HUES48 (cell line): ENCODE results near the gene TXN.
A peak's percentile ranks its signal among the peaks of the same experiment; 100 is the strongest.

Experiments used
- H3K27ac ChIP-seq: one replicate; pipeline ENCODE4 v1.7.0; 2013; ENCODE audit warnings: low read depth, low read length, inconsistent platforms
- H3K27me3 ChIP-seq: 2 replicates; pipeline ENCODE4 v1.6.1; 2013; ENCODE audit warnings: mild to moderate bottlenecking, low read length; ENCODE audit not compliant: control insufficient read depth, insufficient read depth
- H3K36me3 ChIP-seq: 2 replicates; pipeline ENCODE4 v1.6.1; 2013; ENCODE audit warnings: low read length; ENCODE audit not compliant: control insufficient read depth, insufficient read depth
- H3K4me1 ChIP-seq: 2 replicates; pipeline ENCODE4 v1.6.1; 2013; ENCODE audit warnings: mild to moderate bottlenecking, low read length; ENCODE audit not compliant: control insufficient read depth, insufficient read depth
- H3K4me3 ChIP-seq: 2 replicates; pipeline ENCODE4 v1.5.1; 2013; ENCODE audit warnings: mild to moderate bottlenecking, low read depth, low read length
- H3K9ac ChIP-seq: 2 replicates; pipeline ENCODE4 v1.6.1; 2013; ENCODE audit warnings: mild to moderate bottlenecking, low read depth, low read length, moderate library complexity
- H3K9me3 ChIP-seq: 2 replicates; pipeline ENCODE4 v1.6.1; 2013; ENCODE audit warnings: low read length; ENCODE audit not compliant: control insufficient read depth, insufficient read depth

Gene TXN

GRCh38 chr9:110282018-110282738 is 25.9 kb upstream of the TXN start:
- no peaks in the 10 kb centered on the region for H3K9me3 ChIP-seq
- H3K4me1 ChIP-seq = no peaks in the 10 kb centered on the region
- H3K4me3 ChIP-seq = no peak overlapping the region

GRCh38 chr9:110278080-110278707 is 21.9 kb upstream of the TXN start:
- H3K27me3 ChIP-seq = no peaks in the 10 kb centered on the region
- no peaks in the 10 kb centered on the region for H3K4me1 ChIP-seq
- H3K9me3 ChIP-seq = no peaks in the 10 kb centered on the region
- no peaks in the 10 kb centered on the region for H3K36me3 ChIP-seq
- no peak overlapping the region for H3K4me3 ChIP-seq
- no peak overlapping the region for H3K9ac ChIP-seq
- H3K27ac ChIP-seq = no peak overlapping the region

More at GRCh38 chr9:110282018-110282738, 25.9 kb upstream of the TXN start:
- H3K27ac ChIP-seq = no peak overlapping the region
- H3K27me3 ChIP-seq = no peaks in the 10 kb centered on the region
- no peak overlapping the region for H3K9ac ChIP-seq
- H3K36me3 ChIP-seq = no peaks in the 10 kb centered on the region

GRCh38 chr9:110276781-110277180 is 20.5 kb upstream of the TXN start:
- H3K27ac ChIP-seq = no peak overlapping the region
- H3K4me1 ChIP-seq = no peaks in the 10 kb centered on the region
- H3K27me3 ChIP-seq = no peaks in the 10 kb centered on the region
- H3K9me3 ChIP-seq = no peaks in the 10 kb centered on the region
- H3K36me3 ChIP-seq = no peaks in the 10 kb centered on the region
- no peak overlapping the region for H3K9ac ChIP-seq
- H3K4me3 ChIP-seq = no peak overlapping the region

- Histone ChIP-seq H3K9ac (no peak overlapping the region), H3K4me1 (no peaks in the 10 kb centered on the region), H3K36me3 (no peaks in the 10 kb centered on the region), H3K4me3 (no peak overlapping the region), H3K27ac (no peak overlapping the region), H3K9me3 (no peaks in the 10 kb centered on the region), H3K27me3 (no peaks in the 10 kb centered on the region)
These were observed 14.1 kb upstream of the TXN start for GRCh38 chr9:110270211-110270995.

- Histone ChIP-seq H3K4me1 (no peaks in the 10 kb centered on the region), H3K9ac (no peak overlapping the region), H3K27ac (no peak overlapping the region), H3K4me3 (no peak overlapping the region), H3K36me3 (no peaks in the 10 kb centered on the region), H3K27me3 (no peaks in the 10 kb centered on the region), H3K9me3 (no peaks in the 10 kb centered on the region)
These were observed 10.5 kb upstream of the TXN start for GRCh38 chr9:110266795-110267194.

DNA sequence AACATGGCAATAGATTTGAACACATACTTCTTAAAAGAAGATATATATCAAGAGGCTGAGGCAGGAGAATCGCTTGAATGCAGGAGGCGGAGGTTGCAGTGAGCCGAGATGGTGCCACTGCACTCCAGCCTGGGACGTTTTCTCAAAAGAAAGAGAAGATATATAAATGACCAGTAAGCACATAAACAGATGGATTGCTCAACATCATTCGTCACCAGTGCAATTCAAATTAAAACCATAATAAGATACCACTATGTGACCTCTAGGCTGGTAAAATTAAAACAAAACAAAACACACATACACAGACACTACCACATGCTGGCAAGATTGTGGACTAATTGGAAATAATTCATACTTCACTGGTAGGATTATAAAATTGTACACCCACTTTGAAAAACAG is 5.3 kb upstream of the TXN start:
- Histone ChIP-seq H3K4me3 (no peak overlapping the region), H3K27me3 (no peaks in the 10 kb centered on the region), H3K27ac (no peak overlapping the region), H3K9me3 (no peaks in the 10 kb centered on the region), H3K36me3 (no peaks in the 10 kb centered on the region), H3K4me1 (peaks cover 15% of the 10 kb centered on the region), H3K9ac (no peak overlapping the region)

- Histone ChIP-seq H3K4me1 (peaks cover 15% of the 10 kb centered on the region), H3K36me3 (no peaks in the 10 kb centered on the region), H3K9ac (no peak overlapping the region), H3K27ac (no peak overlapping the region), H3K4me3 (no peak overlapping the region), H3K9me3 (no peaks in the 10 kb centered on the region), H3K27me3 (no peaks in the 10 kb centered on the region)
These were observed 4.6 kb upstream of the TXN start for GRCh38 chr9:110260911-110261310.

GRCh38 chr9:110259566-110259965 is 3.3 kb upstream of the TXN start:
- no peak overlapping the region for H3K9ac ChIP-seq
- no peaks in the 10 kb centered on the region for H3K27me3 ChIP-seq
- H3K9me3 ChIP-seq = no peaks in the 10 kb centered on the region
- no peaks in the 10 kb centered on the region for H3K36me3 ChIP-seq
- peaks cover 18% of the 10 kb centered on the region for H3K4me1 ChIP-seq
- no peak overlapping the region for H3K27ac ChIP-seq
- H3K4me3 ChIP-seq = no peak overlapping the region

- no peak overlapping the region for H3K4me3 ChIP-seq
- H3K27ac ChIP-seq = no peak overlapping the region
- H3K9me3 ChIP-seq = no peaks in the 10 kb centered on the region
- no peaks in the 10 kb centered on the region for H3K36me3 ChIP-seq
- H3K27me3 ChIP-seq = no peaks in the 10 kb centered on the region
- H3K9ac ChIP-seq = no peak overlapping the region
- peaks cover 22% of the 10 kb centered on the region for H3K4me1 ChIP-seq
These were observed 2.4 kb upstream of the TXN start for GRCh38 chr9:110258690-110259091.

DNA sequence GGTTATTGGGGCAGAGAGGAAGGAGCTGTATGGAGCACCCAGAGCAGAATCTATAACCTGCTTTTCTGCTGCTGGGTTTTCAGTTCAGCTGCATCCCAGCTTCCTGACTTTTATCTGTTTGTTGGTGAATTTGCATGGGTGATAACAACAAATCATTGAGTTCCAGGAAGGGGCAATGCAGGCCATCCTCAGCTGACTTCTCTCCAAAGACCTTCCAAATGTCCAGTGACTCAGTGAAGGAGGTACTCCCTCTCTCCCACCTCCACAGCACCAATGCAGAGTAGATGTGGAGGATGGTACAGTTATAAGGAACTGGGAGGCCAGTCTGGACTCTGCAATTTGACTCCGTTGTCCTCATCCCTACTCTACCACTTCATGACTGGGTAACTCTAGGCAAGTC is 1.6 kb upstream of the TXN start:
- Histone ChIP-seq H3K36me3 (no peaks in the 10 kb centered on the region), H3K4me3 (peak overlapping the region; percentile 94; the same call in 1 of the 2 replicates), H3K9me3 (no peaks in the 10 kb centered on the region), H3K27ac (no peak overlapping the region), H3K27me3 (no peaks in the 10 kb centered on the region), H3K4me1 (peaks cover 29% of the 10 kb centered on the region), H3K9ac (no peak overlapping the region)
